ENCODE results near the gene TSPAN15.

TSPAN15 gene

GRCh38 chr10:69445041-69445440 is 6.2 kb upstream of the TSPAN15 start:
- Histone ChIP-seq H3K4me1 (ENCODE audit: control insufficient read depth, insufficient read depth, low read length) (peaks cover 3% of the 10 kb centered on the region), H3K4me3 (ENCODE audit: low read depth, low read length) (no peak overlapping the region), H3K27ac (ENCODE audit: extremely low read depth, low read depth, low read length) (no peak overlapping the region), H3K9me3 (ENCODE audit: control insufficient read depth, insufficient read depth, low read depth, low read length) (no peaks in the 10 kb centered on the region), H3K36me3 (ENCODE audit: control insufficient read depth in 2 of 2, insufficient read depth in 1 of 2, low read length in 2 of 2) (no peaks in the 10 kb centered on the region)
- ChIA-PET POLR2A (no interaction called here), CTCF (interaction anchor here (0.6 kb wide), 1 partner anchor 397 kb away, joined by 4 read pairs; no protein-coding TSS in a partner anchor)
- TF ChIP-seq ZEB2 (tag by site-specific recombination; IDR thresholded peaks at IDR 0.05) (no peak), OSR2 (tag by site-specific recombination; IDR thresholded peaks at IDR 0.05) (no peak), SALL2 (tag by site-specific recombination; IDR thresholded peaks at IDR 0.05; ENCODE audit: borderline replicate concordance) (no peak), KLF16 (tag by site-specific recombination; IDR thresholded peaks at IDR 0.05) (no peak), ZFP3 (tag by site-specific recombination; IDR thresholded peaks at IDR 0.05; ENCODE audit: low read depth) (no peak), SETDB1 (IDR thresholded peaks at IDR 0.05; ENCODE audit: insufficient read length, low read length) (no peak), ZNF777 (tag by site-specific recombination; IDR thresholded peaks at IDR 0.05; ENCODE audit: borderline replicate concordance) (no peak), ZNF664 (tag by site-specific recombination; IDR thresholded peaks at IDR 0.05) (no peak), PRDM6 (tag by site-specific recombination; IDR thresholded peaks at IDR 0.05) (no peak), ZNF114 (tag by site-specific recombination; IDR thresholded peaks at IDR 0.05) (no peak), ZNF202 (tag by site-specific recombination; IDR thresholded peaks at IDR 0.05; ENCODE audit: borderline replicate concordance) (no peak), ZNF362 (tag by site-specific recombination; IDR thresholded peaks at IDR 0.05) (no peak), SP2 (tag by site-specific recombination; IDR thresholded peaks at IDR 0.05) (no peak), KLF7 (tag by site-specific recombination; IDR thresholded peaks at IDR 0.05; ENCODE audit: borderline replicate concordance) (no peak), ZNF354C (tag by site-specific recombination; IDR thresholded peaks at IDR 0.05; ENCODE audit: borderline replicate concordance, low read depth) (no peak), WT1 (tag by site-specific recombination; IDR thresholded peaks at IDR 0.05) (no peak), GLIS1 (tag by site-specific recombination; IDR thresholded peaks at IDR 0.05) (no peak), KLF8 (tag by site-specific recombination; IDR thresholded peaks at IDR 0.05) (no peak)
- TF ChIP-seq, protein P1, sequence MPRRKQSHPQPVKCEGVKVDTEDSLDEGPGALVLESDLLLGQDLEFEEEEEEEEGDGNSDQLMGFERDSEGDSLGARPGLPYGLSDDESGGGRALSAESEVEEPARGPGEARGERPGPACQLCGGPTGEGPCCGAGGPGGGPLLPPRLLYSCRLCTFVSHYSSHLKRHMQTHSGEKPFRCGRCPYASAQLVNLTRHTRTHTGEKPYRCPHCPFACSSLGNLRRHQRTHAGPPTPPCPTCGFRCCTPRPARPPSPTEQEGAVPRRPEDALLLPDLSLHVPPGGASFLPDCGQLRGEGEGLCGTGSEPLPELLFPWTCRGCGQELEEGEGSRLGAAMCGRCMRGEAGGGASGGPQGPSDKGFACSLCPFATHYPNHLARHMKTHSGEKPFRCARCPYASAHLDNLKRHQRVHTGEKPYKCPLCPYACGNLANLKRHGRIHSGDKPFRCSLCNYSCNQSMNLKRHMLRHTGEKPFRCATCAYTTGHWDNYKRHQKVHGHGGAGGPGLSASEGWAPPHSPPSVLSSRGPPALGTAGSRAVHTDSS (tag by site-specific recombination; IDR thresholded peaks at IDR 0.05): no peak
- TF ChIP-seq, protein P2, sequence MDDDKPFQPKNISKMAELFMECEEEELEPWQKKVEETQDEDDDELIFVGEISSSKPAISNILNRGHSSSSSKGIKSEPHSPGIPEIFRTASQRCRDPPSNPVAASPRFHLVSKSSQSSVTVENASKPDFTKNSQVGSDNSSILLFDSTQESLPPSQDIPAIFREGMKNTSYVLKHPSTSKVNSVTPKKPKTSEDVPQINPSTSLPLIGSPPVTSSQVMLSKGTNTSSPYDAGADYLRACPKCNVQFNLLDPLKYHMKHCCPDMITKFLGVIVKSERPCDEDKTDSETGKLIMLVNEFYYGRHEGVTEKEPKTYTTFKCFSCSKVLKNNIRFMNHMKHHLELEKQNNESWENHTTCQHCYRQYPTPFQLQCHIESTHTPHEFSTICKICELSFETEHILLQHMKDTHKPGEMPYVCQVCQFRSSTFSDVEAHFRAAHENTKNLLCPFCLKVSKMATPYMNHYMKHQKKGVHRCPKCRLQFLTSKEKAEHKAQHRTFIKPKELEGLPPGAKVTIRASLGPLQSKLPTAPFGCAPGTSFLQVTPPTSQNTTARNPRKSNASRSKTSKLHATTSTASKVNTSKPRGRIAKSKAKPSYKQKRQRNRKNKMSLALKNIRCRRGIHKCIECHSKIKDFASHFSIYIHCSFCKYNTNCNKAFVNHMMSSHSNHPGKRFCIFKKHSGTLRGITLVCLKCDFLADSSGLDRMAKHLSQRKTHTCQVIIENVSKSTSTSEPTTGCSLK (tag by site-specific recombination; IDR thresholded peaks at IDR 0.05): no peak

DNA sequence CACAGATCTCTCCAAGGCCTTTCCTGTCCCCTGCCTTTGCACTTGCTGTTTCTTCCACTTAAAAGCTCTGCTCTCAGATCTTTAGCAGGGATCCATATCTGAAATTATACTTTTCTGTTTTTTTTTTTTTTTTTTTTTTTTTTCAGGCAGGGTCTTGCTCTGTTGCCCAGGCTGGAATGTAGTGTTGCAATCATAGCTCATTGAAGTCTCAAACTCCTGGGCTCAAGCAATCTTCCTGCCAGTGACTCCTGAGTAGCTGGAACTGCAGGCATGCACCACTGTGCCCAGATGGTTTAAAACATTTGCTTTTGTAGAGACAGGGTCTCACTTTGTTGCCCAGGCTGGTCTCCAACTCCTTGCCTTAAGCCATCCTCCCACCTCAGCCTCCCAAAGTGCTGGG is 5.0 kb upstream of the TSPAN15 start:
- POLR2A ChIA-PET: interaction anchor here (0.5 to 0.9 kb wide), 4 partner anchors 22 to 245 kb away, joined by 3 to 5 read pairs (median 5); no protein-coding TSS in a partner anchor
- peaks cover 3% of the 10 kb centered on the region for H3K4me1 ChIP-seq (ENCODE audit: control insufficient read depth, insufficient read depth, low read length)
- TF ChIP-seq ZNF362 (tag by site-specific recombination; IDR thresholded peaks at IDR 0.05): peak; percentile 20; the same call in 1 of the 2 replicates
- TF ChIP-seq, protein P3, sequence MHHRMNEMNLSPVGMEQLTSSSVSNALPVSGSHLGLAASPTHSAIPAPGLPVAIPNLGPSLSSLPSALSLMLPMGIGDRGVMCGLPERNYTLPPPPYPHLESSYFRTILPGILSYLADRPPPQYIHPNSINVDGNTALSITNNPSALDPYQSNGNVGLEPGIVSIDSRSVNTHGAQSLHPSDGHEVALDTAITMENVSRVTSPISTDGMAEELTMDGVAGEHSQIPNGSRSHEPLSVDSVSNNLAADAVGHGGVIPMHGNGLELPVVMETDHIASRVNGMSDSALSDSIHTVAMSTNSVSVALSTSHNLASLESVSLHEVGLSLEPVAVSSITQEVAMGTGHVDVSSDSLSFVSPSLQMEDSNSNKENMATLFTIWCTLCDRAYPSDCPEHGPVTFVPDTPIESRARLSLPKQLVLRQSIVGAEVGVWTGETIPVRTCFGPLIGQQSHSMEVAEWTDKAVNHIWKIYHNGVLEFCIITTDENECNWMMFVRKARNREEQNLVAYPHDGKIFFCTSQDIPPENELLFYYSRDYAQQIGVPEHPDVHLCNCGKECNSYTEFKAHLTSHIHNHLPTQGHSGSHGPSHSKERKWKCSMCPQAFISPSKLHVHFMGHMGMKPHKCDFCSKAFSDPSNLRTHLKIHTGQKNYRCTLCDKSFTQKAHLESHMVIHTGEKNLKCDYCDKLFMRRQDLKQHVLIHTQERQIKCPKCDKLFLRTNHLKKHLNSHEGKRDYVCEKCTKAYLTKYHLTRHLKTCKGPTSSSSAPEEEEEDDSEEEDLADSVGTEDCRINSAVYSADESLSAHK (tag by site-specific recombination; IDR thresholded peaks at IDR 0.05): no peak
- TF ChIP-seq ZNF121 (tag by site-specific recombination; IDR thresholded peaks at IDR 0.05): peak; percentile 83
- CTCF ChIA-PET: interaction anchor here (0.7 to 1.9 kb wide), 6 partner anchors 19 to 544 kb away, joined by 3 to 9 read pairs (median 6); no protein-coding TSS in a partner anchor
- no peaks in the 10 kb centered on the region for H3K36me3 ChIP-seq (ENCODE audit: control insufficient read depth in 2 of 2, insufficient read depth in 1 of 2, low read length in 2 of 2)
- H3K4me3 ChIP-seq (ENCODE audit: low read depth, low read length): no peak overlapping the region
- H3K9me3 ChIP-seq (ENCODE audit: control insufficient read depth, insufficient read depth, low read depth, low read length): no peaks in the 10 kb centered on the region
- H3K27ac ChIP-seq (ENCODE audit: extremely low read depth, low read depth, low read length): no peak overlapping the region
